ENCODE measurements around the gene PCBD2. TPM values are rescaled to one million over a fixed set of nuclear protein-coding genes. Genes with fewer than 3 reads are reported as not detected.
"Not testable (repeated sequence)": the region's sequence is repeated elsewhere in the genome, so short reads cannot be mapped to it uniquely, and the experiment has no call there.

PCBD2 gene
- total RNA-seq, 1 donor from 2014 or later, result 12.1 TPM

- H3K9me3 Mint-ChIP-seq, result peaks cover 4% of the 10 kb centered on the region
- H3K4me3 Mint-ChIP-seq, result no peak overlapping the region
- no peak for TF ChIP-seq CTCF (conservative IDR thresholded peaks at IDR 0.05)
- H3K36me3 Mint-ChIP-seq (ENCODE audit: low read depth), result peaks cover 15% of the 10 kb centered on the region
- no peak for DNase-seq (ENCODE audit: low read depth, low spot score)
- no peaks in the 10 kb centered on the region for H3K27me3 Mint-ChIP-seq (ENCODE audit: low read depth)
- H3K27ac Mint-ChIP-seq (ENCODE audit: unreplicated experiment), result peak overlapping the region; percentile 17
- H3K4me1 Mint-ChIP-seq, result no peaks in the 10 kb centered on the region
Measured at GRCh38 chr5:134893748-134894505, 11.0 kb upstream of the PCBD2 start.

- Mint-ChIP-seq H3K4me1 (peaks cover 5% of the 10 kb centered on the region), H3K4me3 (peak overlapping the region; percentile 79), H3K9me3 (no peaks in the 10 kb centered on the region), H3K27me3 (ENCODE audit: low read depth) (no peaks in the 10 kb centered on the region), H3K27ac (ENCODE audit: unreplicated experiment) (no peak overlapping the region), H3K36me3 (ENCODE audit: low read depth) (peaks cover 6% of the 10 kb centered on the region)
- no peak for TF ChIP-seq CTCF (conservative IDR thresholded peaks at IDR 0.05)
- DNase-seq (ENCODE audit: low read depth, low spot score), result no peak
Measured at GRCh38 chr5:134902071-134902801, 2.7 kb upstream of the PCBD2 start.

- Mint-ChIP-seq H3K27me3 (ENCODE audit: low read depth) (no peaks in the 10 kb centered on the region), H3K27ac (ENCODE audit: unreplicated experiment) (peak overlapping the region; percentile 99), H3K4me1 (peaks cover 5% of the 10 kb centered on the region), H3K9me3 (no peaks in the 10 kb centered on the region), H3K4me3 (peak overlapping the region; percentile 95), H3K36me3 (ENCODE audit: low read depth) (peaks cover 3% of the 10 kb centered on the region)
- no peak for DNase-seq (ENCODE audit: low read depth, low spot score)
- peak; percentile 91 for TF ChIP-seq CTCF (conservative IDR thresholded peaks at IDR 0.05)
Measured at GRCh38 chr5:134905246-134905996, 490 bp downstream of the PCBD2 start.

- Mint-ChIP-seq H3K27ac (ENCODE audit: unreplicated experiment) (no peak overlapping the region), H3K36me3 (ENCODE audit: low read depth) (peaks cover 3% of the 10 kb centered on the region), H3K9me3 (no peaks in the 10 kb centered on the region), H3K4me1 (peaks cover 5% of the 10 kb centered on the region), H3K4me3 (peak overlapping the region; percentile 78), H3K27me3 (ENCODE audit: low read depth) (no peaks in the 10 kb centered on the region)
- TF ChIP-seq CTCF (conservative IDR thresholded peaks at IDR 0.05), result no peak
- DNase-seq (ENCODE audit: low read depth, low spot score), result no peak
Measured at GRCh38 chr5:134906811-134907210, 1.9 kb downstream of the PCBD2 start.

- not testable (repeated sequence) for DNase-seq (ENCODE audit: low read depth, low spot score); H3K27ac Mint-ChIP-seq (ENCODE audit: unreplicated experiment); H3K36me3 Mint-ChIP-seq (ENCODE audit: low read depth); H3K4me3 Mint-ChIP-seq; H3K9me3 Mint-ChIP-seq; H3K27me3 Mint-ChIP-seq (ENCODE audit: low read depth); H3K4me1 Mint-ChIP-seq
Measured at GRCh38 chr5:134910752-134911151, 5.8 kb downstream of the PCBD2 start.

Measured in neural crest cell (in vitro differentiated cells).